Endothelial cell of umbilical vein (primary cell): ENCODE measurements around the gene ANKRD33B. TPM values are rescaled to one million over a fixed set of nuclear protein-coding genes. Genes with fewer than 3 reads are reported as not detected.

ENCODE experiments used
- BruUV-seq: library from RNA; stranded (reverse); fragments of 400-500 nt; replicated peaks from 2 replicates; lab custom pipeline; 2021; lab: Mats Ljungman, UMichigan
- CTCF ChIA-PET: fragments of 300-600, 350-600 bp; sonication (Branson Sonifier 250); formaldehyde crosslinking; loops from one replicate; lab custom pipeline; 2021; ENCODE audit warnings: antibody characterized with exemption, inconsistent platforms; lab: Charles Lee
- POLR2A ChIA-PET: fragments of 300-600, 350-600 bp; sonication (Branson Sonifier 250); formaldehyde crosslinking; loops from one replicate; lab custom pipeline; 2021; ENCODE audit warnings: antibody characterized with exemption, inconsistent platforms; lab: Charles Lee
- DNase-seq: peaks from one replicate; pipeline ENCODE4 v3.0.0-alpha.2; 2011; ENCODE audit warnings: low read depth, low spot score
- FAIRE-seq: peaks from 2 replicates; lab custom pipeline; 2011; peaks lifted over from hg19 to GRCh38; lab: Jason Lieb, UNC
- H2AFZ ChIP-seq: 2 replicates; pipeline ENCODE4 v1.6.0; 2012; ENCODE audit warnings: low read depth, low read length, control low read depth, inconsistent platforms
- H3K27ac ChIP-seq: 2 replicates; pipeline ENCODE4 v1.5.1; 2011; ENCODE audit warnings: low read depth, mild to moderate bottlenecking, control low read depth, low read length, moderate library complexity; ENCODE audit not compliant: insufficient read depth
- H3K27me3 ChIP-seq, 2 experiments: 2 replicates each; pipeline versions ENCODE4 v1.6.0 to v1.6.1; 2011; ENCODE audit warnings: low read length in 2 of 2, mixed read lengths in 1 of 2; ENCODE audit not compliant: control insufficient read depth in 2 of 2, insufficient read depth in 2 of 2
- H3K36me3 ChIP-seq, 2 experiments: 2 replicates in 1 of 2; 3 replicates in 1 of 2; pipeline ENCODE4 v1.5.1; 2011; ENCODE audit warnings: low read length in 2 of 2, mild to moderate bottlenecking in 1 of 2, moderate library complexity in 1 of 2; ENCODE audit not compliant: control insufficient read depth in 2 of 2, insufficient read depth in 2 of 2; ENCODE audit errors: extremely low read depth in 1 of 2
- H3K4me1 ChIP-seq: 3 replicates; pipeline ENCODE4 v1.5.1; 2011; ENCODE audit warnings: mild to moderate bottlenecking, low read length; ENCODE audit not compliant: control insufficient read depth, insufficient read depth; ENCODE audit errors: extremely low read depth
- H3K4me2 ChIP-seq: 2 replicates; pipeline ENCODE4 v1.6.1; 2011; ENCODE audit warnings: low read length, control low read depth, mixed read lengths; ENCODE audit not compliant: insufficient read depth
- H3K4me3 ChIP-seq, 3 experiments: fragments of 200-600 bp in 1 of 3; sonication (generic), shearing (Covaris generic) in 1 of 3; replicated peaks in 1 of 3; 2 replicates each; pipeline ENCODE4 v1.5.1; 2011 to 2016; ENCODE audit warnings: control low read depth in 3 of 3, low read length in 3 of 3, mild to moderate bottlenecking in 2 of 3, inconsistent platforms in 1 of 3, low read depth in 1 of 3, moderate library complexity in 1 of 3; ENCODE audit not compliant: insufficient read depth in 1 of 3
- H3K79me2 ChIP-seq: 2 replicates; pipeline ENCODE4 v1.6.0; 2012; ENCODE audit warnings: low read length, inconsistent platforms; ENCODE audit not compliant: control insufficient read depth, insufficient read depth
- H3K9ac ChIP-seq: replicated peaks from 2 replicates; pipeline ENCODE3; 2011; ENCODE audit warnings: low read length, control low read depth; ENCODE audit not compliant: insufficient read depth; ENCODE audit errors: extremely low read depth
- H3K9me1 ChIP-seq: replicated peaks from 3 replicates; pipeline ENCODE4 v1.6.0; 2011; ENCODE audit warnings: mild to moderate bottlenecking, low read length; ENCODE audit not compliant: control insufficient read depth, insufficient read depth; ENCODE audit errors: extremely low read depth
- H3K9me3 ChIP-seq: replicated peaks from 2 replicates; pipeline ENCODE4 v1.5.1; 2012; ENCODE audit warnings: low read length, inconsistent platforms; ENCODE audit not compliant: control insufficient read depth, insufficient read depth
- H4K20me1 ChIP-seq: replicated peaks from 2 replicates; pipeline ENCODE3; 2011; ENCODE audit warnings: mild to moderate bottlenecking, low read length; ENCODE audit not compliant: control insufficient read depth, insufficient read depth; ENCODE audit errors: extremely low read depth
- CTCF ChIP-seq, 2 donors: IDR thresholded peaks; 1 replicate in 1 of 2; 2 replicates in 1 of 2; pipeline ENCODE4 v1.5.1; 2011; ENCODE audit warnings: low read length in 2 of 2, mild to moderate bottlenecking in 2 of 2, moderate library complexity in 2 of 2, control low read depth in 1 of 2, inconsistent platforms in 1 of 2, low read depth in 1 of 2; ENCODE audit not compliant: insufficient read depth in 1 of 2; ENCODE audit errors: extremely low read depth in 1 of 2
- EZH2 ChIP-seq: IDR thresholded peaks from 2 replicates; pipeline ENCODE4 v1.6.1; 2012; ENCODE audit warnings: borderline replicate concordance, low read depth, mild to moderate bottlenecking, moderate library complexity, low read length, inconsistent platforms; ENCODE audit not compliant: severe bottlenecking
- FOS ChIP-seq: IDR thresholded peaks from 2 replicates; pipeline ENCODE4 v1.6.1; 2011; ENCODE audit warnings: mild to moderate bottlenecking, low read length, moderate library complexity, borderline replicate concordance; ENCODE audit not compliant: insufficient read depth
- GATA2 ChIP-seq: IDR thresholded peaks from 2 replicates; pipeline ENCODE4 v1.7.0; 2011; ENCODE audit warnings: low read depth, mild to moderate bottlenecking, moderate library complexity, mixed read lengths, low read length; ENCODE audit not compliant: insufficient read length, insufficient read depth
- JUN ChIP-seq: IDR thresholded peaks from 2 replicates; pipeline ENCODE4 v1.6.1; 2011; ENCODE audit warnings: borderline replicate concordance, low read depth; ENCODE audit not compliant: insufficient read length, insufficient read depth
- MYC ChIP-seq: IDR thresholded peaks from one replicate; pipeline ENCODE4 v1.6.1; 2011; ENCODE audit warnings: mild to moderate bottlenecking, low read depth, low read length
- POLR2A ChIP-seq: IDR thresholded peaks from 2 replicates; pipeline ENCODE4 v1.6.1; 2012; ENCODE audit warnings: low read depth, mild to moderate bottlenecking, control low read depth, low read length
- POLR2AphosphoS5 ChIP-seq: IDR thresholded peaks from 2 replicates; pipeline ENCODE4 v1.6.1; 2012; ENCODE audit warnings: low read depth, mild to moderate bottlenecking, control low read depth, low read length, moderate library complexity; ENCODE audit not compliant: insufficient read depth
- dilution Hi-C: fragments of 300-500 bp; cut with MboI; formaldehyde crosslinking; loops from one replicate; pipeline ENCODE4 v1.15.0; 2019; ENCODE audit warnings: low sequenced_read_pairs; ENCODE audit not compliant: extremely low pct_ligation_motif_present
- intact Hi-C: fragments of 100-400 bp; cut with micrococcal nuclease; formaldehyde crosslinking; loops from one replicate; pipeline ENCODE4 v1.10.0; 2022
- polyA plus RNA-seq, 4 experiments: library from polyadenylated mRNA; depleted of rRNA in 3 of 4; stranded (reverse) in 3 of 4; unstranded in 1 of 4; fragments of >200 nt; gene quantifications; 2 replicates each; pipeline versions ENCODE4 v1.2.1 to v1.2.3, GENCODE V29; 2011 to 2012; ENCODE audit warnings: missing spikeins in 1 of 4
- total RNA-seq: library from RNA; stranded (reverse); gene quantifications from 2 replicates; pipeline ENCODE4 v1.2.3, GENCODE V29; 2021
- TF ChIP-seq, protein P1 (sequence below): IDR thresholded peaks from 2 replicates; pipeline ENCODE4 v1.6.1; 2011; ENCODE audit not compliant: insufficient read depth, insufficient read length

The ANKRD33B gene
- total and polyA plus RNA-seq, 2 donors (not counting 3 experiments of a cell fraction or from before 2014, with no cell fraction given), result 2.4 to 5.4 TPM

DNA sequence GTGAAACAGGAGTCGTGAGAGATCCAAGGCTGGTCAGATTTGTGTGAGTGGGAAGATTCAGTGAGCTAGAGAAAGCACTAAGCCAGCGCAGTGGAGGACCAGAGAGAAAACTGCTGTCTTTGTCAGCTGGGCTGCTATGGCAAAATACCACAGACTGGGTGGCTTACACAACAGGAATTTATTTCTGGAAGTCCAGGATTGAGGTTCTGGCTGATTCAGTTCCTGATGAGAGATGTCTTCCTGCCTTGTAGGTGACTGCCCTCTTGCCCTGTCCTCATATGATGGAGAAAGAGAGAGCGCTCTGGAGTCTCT lies 24.2 kb upstream of the ANKRD33B start:
- peaks cover 17% of the 10 kb centered on the region for H3K4me1 ChIP-seq
- H3K4me3 ChIP-seq, result no peak overlapping the region
- no peak overlapping the region for H3K9ac ChIP-seq
- no peaks in the 10 kb centered on the region for H4K20me1 ChIP-seq
- ChIA-PET POLR2A (no interaction called here), CTCF (interaction anchor here (0.9 to 1.2 kb wide), 2 partner anchors 20 to 88 kb away, joined by 3 to 5 read pairs; no protein-coding TSS in a partner anchor)
- dilution Hi-C loops, result no loop called here
- no peaks in the 10 kb centered on the region for H3K9me3 ChIP-seq
- H3K79me2 ChIP-seq, result no peaks in the 10 kb centered on the region
- FAIRE-seq (no peak), DNase-seq (no peak)
- intact Hi-C loops, result no loop called here
- H2AFZ ChIP-seq, result peak overlapping the region; percentile 83
- H3K27me3 ChIP-seq, result no peaks in the 10 kb centered on the region
- no peaks in the 10 kb centered on the region for H3K9me1 ChIP-seq
- peak overlapping the region; percentile 23 for H3K4me2 ChIP-seq
- no peak overlapping the region for H3K27ac ChIP-seq
- BruUV-seq, result no TSS peak
- no peaks in the 10 kb centered on the region for H3K36me3 ChIP-seq
- no peak for TF ChIP-seq POLR2AphosphoS5
- no peak for TF ChIP-seq CTCF (IDR thresholded peaks at IDR 0.05; ENCODE audit: extremely low read depth in 1 of 2, insufficient read depth in 1 of 2, low read depth in 1 of 2, low read length in 2 of 2)
- TF ChIP-seq FOS, result no peak
- no peak for TF ChIP-seq EZH2
- no peak for TF ChIP-seq MYC
- TF ChIP-seq JUN, result no peak
- TF ChIP-seq, protein P1, sequence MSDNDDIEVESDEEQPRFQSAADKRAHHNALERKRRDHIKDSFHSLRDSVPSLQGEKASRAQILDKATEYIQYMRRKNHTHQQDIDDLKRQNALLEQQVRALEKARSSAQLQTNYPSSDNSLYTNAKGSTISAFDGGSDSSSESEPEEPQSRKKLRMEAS, result no peak
- no peak for TF ChIP-seq POLR2A
- no peak for TF ChIP-seq GATA2
